HL-60 (cell line): Measurements from ENCODE around the gene PPP2R5E.

Source experiments
- POLR2AphosphoS5 ChIP-seq: IDR thresholded peaks from 2 replicates; pipeline ENCODE4 v1.6.1; 2012; ENCODE audit warnings: low read depth
- TF ChIP-seq, protein P1 (sequence below): IDR thresholded peaks from one replicate; pipeline ENCODE4 v1.5.1; 2011; ENCODE audit warnings: low read length, control low read depth, inconsistent platforms; ENCODE audit not compliant: insufficient read depth

DNA sequence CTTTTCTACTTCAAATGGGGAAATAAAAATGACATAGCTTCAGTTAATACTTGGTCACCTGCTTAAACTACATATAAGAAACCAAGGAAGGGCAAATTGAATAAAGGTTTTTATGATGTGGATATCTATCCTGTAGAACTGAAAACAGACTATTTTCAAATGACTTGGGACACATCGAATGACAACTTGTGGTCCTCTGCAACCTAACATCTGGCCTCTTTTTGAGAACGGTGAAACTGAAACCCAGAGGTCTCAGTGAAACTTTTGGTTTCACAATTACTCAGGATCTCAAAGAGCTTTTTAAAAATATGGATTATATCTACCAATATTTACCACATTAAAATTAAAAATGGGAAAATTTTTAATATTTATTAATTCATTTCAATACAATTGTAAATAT, 65.2 kb downstream of the PPP2R5E start:
- TF ChIP-seq POLR2AphosphoS5: no peak
- TF ChIP-seq, protein P1, sequence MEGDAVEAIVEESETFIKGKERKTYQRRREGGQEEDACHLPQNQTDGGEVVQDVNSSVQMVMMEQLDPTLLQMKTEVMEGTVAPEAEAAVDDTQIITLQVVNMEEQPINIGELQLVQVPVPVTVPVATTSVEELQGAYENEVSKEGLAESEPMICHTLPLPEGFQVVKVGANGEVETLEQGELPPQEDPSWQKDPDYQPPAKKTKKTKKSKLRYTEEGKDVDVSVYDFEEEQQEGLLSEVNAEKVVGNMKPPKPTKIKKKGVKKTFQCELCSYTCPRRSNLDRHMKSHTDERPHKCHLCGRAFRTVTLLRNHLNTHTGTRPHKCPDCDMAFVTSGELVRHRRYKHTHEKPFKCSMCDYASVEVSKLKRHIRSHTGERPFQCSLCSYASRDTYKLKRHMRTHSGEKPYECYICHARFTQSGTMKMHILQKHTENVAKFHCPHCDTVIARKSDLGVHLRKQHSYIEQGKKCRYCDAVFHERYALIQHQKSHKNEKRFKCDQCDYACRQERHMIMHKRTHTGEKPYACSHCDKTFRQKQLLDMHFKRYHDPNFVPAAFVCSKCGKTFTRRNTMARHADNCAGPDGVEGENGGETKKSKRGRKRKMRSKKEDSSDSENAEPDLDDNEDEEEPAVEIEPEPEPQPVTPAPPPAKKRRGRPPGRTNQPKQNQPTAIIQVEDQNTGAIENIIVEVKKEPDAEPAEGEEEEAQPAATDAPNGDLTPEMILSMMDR: no peak
